WTC11 (cell line): Measurements from ENCODE around the gene MED15. TPM values are rescaled to one million over a fixed set of nuclear protein-coding genes. Genes with fewer than 3 reads are reported as not detected.

Source experiments
- ATAC-seq: fragments of 200-7000 bp; cut with Tn5 transposase; 2 replicates; pipeline ENCODE4 v1.10.0; 2021; ENCODE audit warnings: mild to moderate bottlenecking, moderate library complexity
- CTCF ChIA-PET: fragments of 300-600 bp; sonication (Branson Sonifier 250); formaldehyde crosslinking; loops from one replicate; lab custom pipeline; 2021; ENCODE audit warnings: antibody characterized with exemption; lab: Charles Lee
- POLR2A ChIA-PET: fragments of 350-600 bp; sonication (Branson Sonifier 250); formaldehyde crosslinking; loops from one replicate; lab custom pipeline; 2021; ENCODE audit warnings: antibody characterized with exemption; lab: Charles Lee
- DNase-seq: peaks from one replicate; pipeline ENCODE4 v3.0.0; 2021; ENCODE audit warnings: low spot score
- H3K27ac Mint-ChIP-seq: 2 replicates; pipeline ENCODE4 v1.8.0; 2021; ENCODE audit warnings: mixed read lengths
- H3K27me3 Mint-ChIP-seq: 2 replicates; pipeline ENCODE4 v1.8.0; 2021; ENCODE audit warnings: low read depth, mild to moderate bottlenecking, moderate library complexity, mixed read lengths
- H3K36me3 Mint-ChIP-seq: 2 replicates; pipeline ENCODE4 v1.8.0; 2021; ENCODE audit warnings: mixed read lengths
- H3K4me1 Mint-ChIP-seq: 2 replicates; pipeline ENCODE4 v1.8.0; 2022; ENCODE audit warnings: mixed read lengths
- H3K4me3 Mint-ChIP-seq: 2 replicates; pipeline ENCODE4 v1.8.0; 2021; ENCODE audit warnings: mild to moderate bottlenecking, moderate library complexity, mixed read lengths
- H3K9me3 Mint-ChIP-seq: 2 replicates; pipeline ENCODE4 v1.8.0; 2021; ENCODE audit warnings: mixed read lengths
- ATF3 ChIP-seq: sonication (generic); formaldehyde crosslinking; conservative IDR thresholded peaks from 2 replicates; pipeline ENCODE4 v1.8.1; 2022; ENCODE audit warnings: mild to moderate bottlenecking, missing genetic modification reagents
- ERG ChIP-seq: fragments of 250-450 bp; sonication (Bioruptor Pico); IDR thresholded peaks from 2 replicates; pipeline ENCODE4 v1.8.0; 2021; ENCODE audit warnings: mild to moderate bottlenecking
- GRHL2 ChIP-seq: fragments of 250-450 bp; sonication (Bioruptor Pico); IDR thresholded peaks from 2 replicates; pipeline ENCODE4 v1.8.0; 2022; ENCODE audit warnings: mild to moderate bottlenecking, moderate library complexity; ENCODE audit not compliant: insufficient replicate concordance, severe bottlenecking
- MLX ChIP-seq: sonication (generic); formaldehyde crosslinking; IDR thresholded peaks from 2 replicates; pipeline ENCODE4 v1.8.1; 2023; ENCODE audit warnings: mild to moderate bottlenecking, missing genetic modification reagents, moderate library complexity
- NFATC4 ChIP-seq: fragments of 250-450 bp; sonication (Bioruptor Pico); IDR thresholded peaks from 2 replicates; pipeline ENCODE4 v1.9.0; 2021; ENCODE audit warnings: mild to moderate bottlenecking
- NR1H2 ChIP-seq: sonication (generic); formaldehyde crosslinking; IDR thresholded peaks from 2 replicates; pipeline ENCODE4 v1.9.0; 2021; ENCODE audit warnings: mild to moderate bottlenecking, moderate library complexity, missing genetic modification reagents
- RORB ChIP-seq: fragments of 250-450 bp; sonication (Bioruptor Pico); IDR thresholded peaks from 2 replicates; pipeline ENCODE4 v1.9.0; 2021; ENCODE audit warnings: mild to moderate bottlenecking
- SOX15 ChIP-seq: fragments of 250-450 bp; sonication (Bioruptor Pico); IDR thresholded peaks from 2 replicates; pipeline ENCODE4 v1.9.0; 2021; ENCODE audit warnings: mild to moderate bottlenecking
- TP53 ChIP-seq: sonication (generic); formaldehyde crosslinking; IDR thresholded peaks from 2 replicates; pipeline ENCODE4 v1.8.1; 2023; ENCODE audit warnings: mild to moderate bottlenecking, missing genetic modification reagents
- ZBTB21 ChIP-seq: sonication (generic); formaldehyde crosslinking; IDR thresholded peaks from 2 replicates; pipeline ENCODE4 v1.8.1; 2023; ENCODE audit warnings: mild to moderate bottlenecking, missing genetic modification reagents, borderline replicate concordance
- ZMAT4 ChIP-seq: fragments of 250-450 bp; sonication (Bioruptor Pico); IDR thresholded peaks from 2 replicates; pipeline ENCODE4 v1.9.0; 2021; ENCODE audit warnings: mild to moderate bottlenecking
- total RNA-seq: library from RNA; stranded (reverse); gene quantifications from 3 replicates; pipeline ENCODE4 v1.2.3, GENCODE V29; 2021
- TF ChIP-seq, protein P1 (sequence below): sonication (generic); formaldehyde crosslinking; IDR thresholded peaks from 2 replicates; pipeline ENCODE4 v1.8.1; 2022; ENCODE audit warnings: low read depth, missing genetic modification reagents, borderline replicate concordance
- TF ChIP-seq, protein P2 (sequence below): sonication (generic); formaldehyde crosslinking; IDR thresholded peaks from 2 replicates; pipeline ENCODE4 v1.8.0; 2023; ENCODE audit warnings: mild to moderate bottlenecking, missing genetic modification reagents
- TF ChIP-seq, protein P3 (sequence below): fragments of 250-450 bp; sonication (Bioruptor Pico); IDR thresholded peaks from 2 replicates; pipeline ENCODE4 v1.9.0; 2021; ENCODE audit warnings: mild to moderate bottlenecking, borderline replicate concordance
- TF ChIP-seq, protein P4 (sequence below): sonication (generic); formaldehyde crosslinking; IDR thresholded peaks from 2 replicates; pipeline ENCODE4 v1.8.0; 2023; ENCODE audit warnings: missing genetic modification reagents, mild to moderate bottlenecking, borderline replicate concordance

Gene MED15
- total RNA-seq, 1 experiment from 2014 or later, result 67.7 TPM

DNA sequence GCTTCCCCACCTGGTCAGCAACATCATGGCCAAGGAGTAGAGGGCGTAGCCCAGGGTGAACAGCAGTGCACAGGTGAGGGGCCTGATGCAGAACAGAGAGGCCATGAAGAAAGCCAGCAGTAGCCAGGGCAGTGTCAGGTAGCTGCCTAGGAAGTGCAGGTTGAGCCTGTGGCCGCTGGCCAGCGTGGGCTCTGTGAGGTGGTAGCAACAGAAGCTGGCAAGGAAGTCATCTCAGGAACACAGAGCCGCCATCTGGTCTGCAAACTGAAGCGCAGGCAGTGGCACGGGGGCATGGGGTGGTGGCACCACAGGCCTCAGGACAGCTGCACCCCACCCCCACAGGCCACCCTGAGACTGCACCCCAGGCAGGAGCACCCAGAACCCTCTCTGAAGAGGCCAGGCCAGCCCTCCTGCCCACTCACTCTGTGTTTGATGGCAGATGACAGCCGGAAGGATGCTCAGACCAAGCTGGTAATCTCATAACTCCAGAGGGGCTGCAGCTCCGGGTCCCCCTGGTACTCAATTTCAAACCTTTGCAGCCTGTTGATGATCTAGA is 95.3 kb downstream of the MED15 start:
- TF ChIP-seq NR1H2 (CRISPR knock-in tag), result no peak
- TF ChIP-seq ZBTB21 (CRISPR knock-in tag), result no peak
- TF ChIP-seq ATF3 (CRISPR knock-in tag), result no peak
- no peak for TF ChIP-seq ERG
- CTCF ChIA-PET, result interaction anchor here (0.9 to 1.2 kb wide), 3 partner anchors 31 to 184 kb away, joined by 3 to 4 read pairs (median 3); no protein-coding TSS in a partner anchor
- POLR2A ChIA-PET, result interaction anchor here (0.6 kb wide), 1 partner anchor 9 kb away, joined by 3 read pairs; no protein-coding TSS in a partner anchor
- H3K27me3 Mint-ChIP-seq, result no peaks in the 10 kb centered on the region
- H3K27ac Mint-ChIP-seq, result no peak overlapping the region
- peaks cover 12% of the 10 kb centered on the region for H3K4me1 Mint-ChIP-seq
- H3K4me3 Mint-ChIP-seq, result no peak overlapping the region
- no peaks in the 10 kb centered on the region for H3K36me3 Mint-ChIP-seq
- no peaks in the 10 kb centered on the region for H3K9me3 Mint-ChIP-seq
- no peak for DNase-seq
- no peak for ATAC-seq

GRCh38 chr22:20604092-20604747 is 96.8 kb downstream of the MED15 start:
- H3K9me3 Mint-ChIP-seq, result no peaks in the 10 kb centered on the region
- no peak overlapping the region for H3K27ac Mint-ChIP-seq
- TF ChIP-seq RORB (CRISPR knock-in tag) (no peak), TP53 (no peak), SOX15 (CRISPR knock-in tag) (no peak), ZMAT4 (CRISPR knock-in tag) (no peak), GRHL2 (no peak), MLX (CRISPR knock-in tag) (no peak), NFATC4 (CRISPR knock-in tag) (no peak), NR1H2 (CRISPR knock-in tag) (no peak), ZBTB21 (CRISPR knock-in tag) (no peak)
- TF ChIP-seq, protein P1, sequence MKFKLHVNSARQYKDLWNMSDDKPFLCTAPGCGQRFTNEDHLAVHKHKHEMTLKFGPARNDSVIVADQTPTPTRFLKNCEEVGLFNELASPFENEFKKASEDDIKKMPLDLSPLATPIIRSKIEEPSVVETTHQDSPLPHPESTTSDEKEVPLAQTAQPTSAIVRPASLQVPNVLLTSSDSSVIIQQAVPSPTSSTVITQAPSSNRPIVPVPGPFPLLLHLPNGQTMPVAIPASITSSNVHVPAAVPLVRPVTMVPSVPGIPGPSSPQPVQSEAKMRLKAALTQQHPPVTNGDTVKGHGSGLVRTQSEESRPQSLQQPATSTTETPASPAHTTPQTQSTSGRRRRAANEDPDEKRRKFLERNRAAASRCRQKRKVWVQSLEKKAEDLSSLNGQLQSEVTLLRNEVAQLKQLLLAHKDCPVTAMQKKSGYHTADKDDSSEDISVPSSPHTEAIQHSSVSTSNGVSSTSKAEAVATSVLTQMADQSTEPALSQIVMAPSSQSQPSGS (CRISPR knock-in tag), result no peak
- TF ChIP-seq, protein P2, sequence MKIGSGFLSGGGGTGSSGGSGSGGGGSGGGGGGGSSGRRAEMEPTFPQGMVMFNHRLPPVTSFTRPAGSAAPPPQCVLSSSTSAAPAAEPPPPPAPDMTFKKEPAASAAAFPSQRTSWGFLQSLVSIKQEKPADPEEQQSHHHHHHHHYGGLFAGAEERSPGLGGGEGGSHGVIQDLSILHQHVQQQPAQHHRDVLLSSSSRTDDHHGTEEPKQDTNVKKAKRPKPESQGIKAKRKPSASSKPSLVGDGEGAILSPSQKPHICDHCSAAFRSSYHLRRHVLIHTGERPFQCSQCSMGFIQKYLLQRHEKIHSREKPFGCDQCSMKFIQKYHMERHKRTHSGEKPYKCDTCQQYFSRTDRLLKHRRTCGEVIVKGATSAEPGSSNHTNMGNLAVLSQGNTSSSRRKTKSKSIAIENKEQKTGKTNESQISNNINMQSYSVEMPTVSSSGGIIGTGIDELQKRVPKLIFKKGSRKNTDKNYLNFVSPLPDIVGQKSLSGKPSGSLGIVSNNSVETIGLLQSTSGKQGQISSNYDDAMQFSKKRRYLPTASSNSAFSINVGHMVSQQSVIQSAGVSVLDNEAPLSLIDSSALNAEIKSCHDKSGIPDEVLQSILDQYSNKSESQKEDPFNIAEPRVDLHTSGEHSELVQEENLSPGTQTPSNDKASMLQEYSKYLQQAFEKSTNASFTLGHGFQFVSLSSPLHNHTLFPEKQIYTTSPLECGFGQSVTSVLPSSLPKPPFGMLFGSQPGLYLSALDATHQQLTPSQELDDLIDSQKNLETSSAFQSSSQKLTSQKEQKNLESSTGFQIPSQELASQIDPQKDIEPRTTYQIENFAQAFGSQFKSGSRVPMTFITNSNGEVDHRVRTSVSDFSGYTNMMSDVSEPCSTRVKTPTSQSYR (CRISPR knock-in tag), result no peak
- TF ChIP-seq, protein P3, sequence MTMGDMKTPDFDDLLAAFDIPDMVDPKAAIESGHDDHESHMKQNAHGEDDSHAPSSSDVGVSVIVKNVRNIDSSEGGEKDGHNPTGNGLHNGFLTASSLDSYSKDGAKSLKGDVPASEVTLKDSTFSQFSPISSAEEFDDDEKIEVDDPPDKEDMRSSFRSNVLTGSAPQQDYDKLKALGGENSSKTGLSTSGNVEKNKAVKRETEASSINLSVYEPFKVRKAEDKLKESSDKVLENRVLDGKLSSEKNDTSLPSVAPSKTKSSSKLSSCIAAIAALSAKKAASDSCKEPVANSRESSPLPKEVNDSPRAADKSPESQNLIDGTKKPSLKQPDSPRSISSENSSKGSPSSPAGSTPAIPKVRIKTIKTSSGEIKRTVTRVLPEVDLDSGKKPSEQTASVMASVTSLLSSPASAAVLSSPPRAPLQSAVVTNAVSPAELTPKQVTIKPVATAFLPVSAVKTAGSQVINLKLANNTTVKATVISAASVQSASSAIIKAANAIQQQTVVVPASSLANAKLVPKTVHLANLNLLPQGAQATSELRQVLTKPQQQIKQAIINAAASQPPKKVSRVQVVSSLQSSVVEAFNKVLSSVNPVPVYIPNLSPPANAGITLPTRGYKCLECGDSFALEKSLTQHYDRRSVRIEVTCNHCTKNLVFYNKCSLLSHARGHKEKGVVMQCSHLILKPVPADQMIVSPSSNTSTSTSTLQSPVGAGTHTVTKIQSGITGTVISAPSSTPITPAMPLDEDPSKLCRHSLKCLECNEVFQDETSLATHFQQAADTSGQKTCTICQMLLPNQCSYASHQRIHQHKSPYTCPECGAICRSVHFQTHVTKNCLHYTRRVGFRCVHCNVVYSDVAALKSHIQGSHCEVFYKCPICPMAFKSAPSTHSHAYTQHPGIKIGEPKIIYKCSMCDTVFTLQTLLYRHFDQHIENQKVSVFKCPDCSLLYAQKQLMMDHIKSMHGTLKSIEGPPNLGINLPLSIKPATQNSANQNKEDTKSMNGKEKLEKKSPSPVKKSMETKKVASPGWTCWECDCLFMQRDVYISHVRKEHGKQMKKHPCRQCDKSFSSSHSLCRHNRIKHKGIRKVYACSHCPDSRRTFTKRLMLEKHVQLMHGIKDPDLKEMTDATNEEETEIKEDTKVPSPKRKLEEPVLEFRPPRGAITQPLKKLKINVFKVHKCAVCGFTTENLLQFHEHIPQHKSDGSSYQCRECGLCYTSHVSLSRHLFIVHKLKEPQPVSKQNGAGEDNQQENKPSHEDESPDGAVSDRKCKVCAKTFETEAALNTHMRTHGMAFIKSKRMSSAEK (CRISPR knock-in tag), result no peak
- TF ChIP-seq, protein P4, sequence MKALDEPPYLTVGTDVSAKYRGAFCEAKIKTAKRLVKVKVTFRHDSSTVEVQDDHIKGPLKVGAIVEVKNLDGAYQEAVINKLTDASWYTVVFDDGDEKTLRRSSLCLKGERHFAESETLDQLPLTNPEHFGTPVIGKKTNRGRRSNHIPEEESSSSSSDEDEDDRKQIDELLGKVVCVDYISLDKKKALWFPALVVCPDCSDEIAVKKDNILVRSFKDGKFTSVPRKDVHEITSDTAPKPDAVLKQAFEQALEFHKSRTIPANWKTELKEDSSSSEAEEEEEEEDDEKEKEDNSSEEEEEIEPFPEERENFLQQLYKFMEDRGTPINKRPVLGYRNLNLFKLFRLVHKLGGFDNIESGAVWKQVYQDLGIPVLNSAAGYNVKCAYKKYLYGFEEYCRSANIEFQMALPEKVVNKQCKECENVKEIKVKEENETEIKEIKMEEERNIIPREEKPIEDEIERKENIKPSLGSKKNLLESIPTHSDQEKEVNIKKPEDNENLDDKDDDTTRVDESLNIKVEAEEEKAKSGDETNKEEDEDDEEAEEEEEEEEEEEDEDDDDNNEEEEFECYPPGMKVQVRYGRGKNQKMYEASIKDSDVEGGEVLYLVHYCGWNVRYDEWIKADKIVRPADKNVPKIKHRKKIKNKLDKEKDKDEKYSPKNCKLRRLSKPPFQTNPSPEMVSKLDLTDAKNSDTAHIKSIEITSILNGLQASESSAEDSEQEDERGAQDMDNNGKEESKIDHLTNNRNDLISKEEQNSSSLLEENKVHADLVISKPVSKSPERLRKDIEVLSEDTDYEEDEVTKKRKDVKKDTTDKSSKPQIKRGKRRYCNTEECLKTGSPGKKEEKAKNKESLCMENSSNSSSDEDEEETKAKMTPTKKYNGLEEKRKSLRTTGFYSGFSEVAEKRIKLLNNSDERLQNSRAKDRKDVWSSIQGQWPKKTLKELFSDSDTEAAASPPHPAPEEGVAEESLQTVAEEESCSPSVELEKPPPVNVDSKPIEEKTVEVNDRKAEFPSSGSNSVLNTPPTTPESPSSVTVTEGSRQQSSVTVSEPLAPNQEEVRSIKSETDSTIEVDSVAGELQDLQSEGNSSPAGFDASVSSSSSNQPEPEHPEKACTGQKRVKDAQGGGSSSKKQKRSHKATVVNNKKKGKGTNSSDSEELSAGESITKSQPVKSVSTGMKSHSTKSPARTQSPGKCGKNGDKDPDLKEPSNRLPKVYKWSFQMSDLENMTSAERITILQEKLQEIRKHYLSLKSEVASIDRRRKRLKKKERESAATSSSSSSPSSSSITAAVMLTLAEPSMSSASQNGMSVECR (CRISPR knock-in tag), result no peak
- H3K4me3 Mint-ChIP-seq, result no peak overlapping the region
- POLR2A ChIA-PET, result no interaction called here
- no peaks in the 10 kb centered on the region for H3K27me3 Mint-ChIP-seq
- no peaks in the 10 kb centered on the region for H3K36me3 Mint-ChIP-seq
- no peak for DNase-seq
- no peak for ATAC-seq
- peaks cover 12% of the 10 kb centered on the region for H3K4me1 Mint-ChIP-seq
- CTCF ChIA-PET, result interaction anchor here (0.7 to 1.9 kb wide), 9 partner anchors 20 to 186 kb away, joined by 3 to 8 read pairs (median 4); no protein-coding TSS in a partner anchor
